ENCODE data around the gene LANCL2.

Gene LANCL2

DNA sequence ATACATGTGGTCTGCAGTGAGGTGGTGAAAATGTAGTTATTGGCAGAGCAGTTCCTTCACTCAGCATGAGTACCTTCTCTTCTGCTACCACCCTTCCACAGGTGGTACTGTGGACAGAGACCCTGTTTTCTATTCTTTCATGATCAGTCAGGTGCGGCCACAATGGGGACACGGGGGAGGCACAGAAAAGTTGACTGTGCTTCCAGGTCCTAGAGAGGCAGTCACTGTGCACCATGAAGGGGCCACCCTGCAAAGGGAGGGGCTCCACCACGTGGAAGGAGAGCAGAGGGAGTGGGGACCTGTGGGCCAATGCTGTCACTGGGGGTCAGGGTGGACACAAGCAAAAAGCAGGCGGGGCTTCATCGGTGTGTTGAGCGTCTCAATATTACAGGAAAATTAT, 3.6 kb upstream of the LANCL2 start:
- no peak for DNase-seq (ENCODE audit: low read depth in 2 of 2)

DNA sequence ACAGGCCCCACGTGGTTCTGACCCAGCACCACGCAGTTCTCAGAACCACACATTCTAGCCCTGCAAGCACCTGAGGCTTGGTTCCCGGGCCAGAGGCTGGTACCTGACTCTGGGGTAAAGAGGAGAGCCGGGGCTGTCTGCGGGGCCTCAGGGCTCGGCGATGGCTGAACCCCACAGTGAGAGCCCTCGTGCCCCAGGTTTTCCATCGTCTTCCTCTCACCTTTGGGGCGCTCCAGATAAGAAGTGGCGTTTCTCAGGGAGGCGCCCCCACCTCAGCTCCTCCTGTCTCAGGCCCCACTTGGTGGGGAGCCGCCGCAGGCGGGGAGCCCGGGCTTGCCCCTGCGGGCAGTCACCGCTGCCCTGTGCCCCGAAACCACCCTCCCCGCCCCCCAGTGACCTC, 2.2 kb upstream of the LANCL2 start:
- no peak for DNase-seq (ENCODE audit: low read depth in 2 of 2)

- no peak for DNase-seq (ENCODE audit: low read depth in 2 of 2)
Measured at GRCh38 chr7:55363386-55364170, 1.6 kb upstream of the LANCL2 start.

DNA sequence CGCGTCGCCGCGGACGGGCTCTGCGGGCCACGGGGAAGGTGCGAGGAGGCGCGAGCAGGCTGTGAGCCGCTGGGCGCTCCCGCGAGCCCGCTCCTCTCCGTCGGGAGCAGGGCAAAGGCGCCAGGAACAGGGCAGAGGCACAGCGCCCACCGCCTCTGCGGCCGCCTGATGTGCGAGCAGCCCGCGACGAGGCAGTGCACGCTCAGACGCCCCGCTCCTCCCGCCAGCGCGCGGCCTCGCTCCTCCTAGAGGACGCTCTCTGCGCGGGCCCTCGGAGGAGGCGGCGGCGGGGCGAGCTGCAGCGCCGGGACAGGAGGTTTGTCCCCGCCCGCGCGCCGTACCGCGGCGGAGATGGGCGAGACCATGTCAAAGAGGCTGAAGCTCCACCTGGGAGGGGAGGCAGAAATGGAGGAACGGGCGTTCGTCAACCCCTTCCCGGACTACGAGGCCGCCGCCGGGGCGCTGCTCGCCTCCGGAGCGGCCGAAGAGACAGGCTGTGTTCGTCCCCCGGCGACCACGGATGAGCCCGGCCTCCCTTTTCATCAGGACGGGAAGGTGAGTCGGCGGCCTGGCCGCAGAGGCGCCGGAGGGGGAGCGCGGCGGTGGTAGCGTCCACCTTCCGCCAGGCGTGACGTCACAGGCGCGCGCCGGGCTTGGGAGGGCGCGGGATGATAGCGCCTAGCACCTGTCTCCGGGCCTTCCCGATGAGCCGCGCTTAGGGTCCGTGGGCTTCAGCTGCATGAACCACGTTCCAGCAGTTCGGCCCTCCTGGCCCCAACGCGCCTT, 731 bp downstream of the LANCL2 start:
- peak; percentile 88 to 91 for DNase-seq (ENCODE audit: low read depth in 2 of 2)

GRCh38 chr7:55366461-55367070, 1.4 kb downstream of the LANCL2 start:
- DNase-seq (ENCODE audit: low read depth in 2 of 2) = no peak

DNA sequence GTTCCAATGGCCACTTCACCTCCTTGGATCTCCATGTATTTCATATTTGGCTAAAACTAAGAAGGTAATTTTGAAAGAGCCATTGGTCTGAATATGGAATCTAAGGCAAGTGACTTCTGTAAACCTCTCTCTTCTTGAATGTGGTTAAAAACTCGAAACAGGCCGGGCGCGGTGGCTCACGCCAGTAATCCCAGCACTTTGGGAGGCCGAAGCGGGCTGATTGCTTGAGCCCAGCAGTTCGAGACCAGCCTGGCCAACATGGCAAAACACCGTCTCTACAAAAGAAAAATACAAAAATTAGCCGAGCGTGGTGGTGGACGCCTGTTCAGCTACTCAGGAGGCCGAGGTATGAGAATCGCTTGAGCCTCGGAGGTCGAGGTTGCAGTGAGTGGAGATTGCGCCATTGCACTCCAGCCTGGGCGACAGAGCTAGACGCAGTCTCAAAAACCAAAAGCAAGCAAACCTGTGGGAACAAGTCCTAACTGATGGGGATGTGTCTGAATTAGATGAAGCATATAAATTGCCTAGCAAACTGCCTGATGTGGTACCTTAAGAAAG, 2.2 kb downstream of the LANCL2 start:
- DNase-seq (ENCODE audit: low read depth in 2 of 2) = no peak

- no peak for DNase-seq (ENCODE audit: low read depth in 2 of 2)
Measured at GRCh38 chr7:55369427-55370400, 4.6 kb downstream of the LANCL2 start.

DNA sequence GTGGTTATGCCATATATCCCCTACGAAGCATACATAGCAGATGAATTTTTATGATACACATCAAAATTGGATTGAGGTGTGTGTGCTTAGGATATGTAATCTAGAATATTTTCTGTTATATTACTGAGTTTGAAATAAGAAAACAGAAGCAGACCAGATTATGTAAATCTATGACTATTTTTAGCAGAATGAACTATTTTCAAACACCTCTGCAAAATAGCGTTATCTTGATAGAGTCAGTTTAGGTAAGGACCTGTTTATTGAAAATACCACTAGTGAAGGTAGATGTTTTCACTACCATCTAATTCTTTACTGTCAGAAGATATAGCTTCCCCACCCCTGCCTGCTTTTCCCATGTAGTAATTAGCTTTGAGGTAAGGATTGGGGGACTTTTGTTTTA, 9.1 kb downstream of the LANCL2 start:
- no peak for DNase-seq (ENCODE audit: low read depth in 2 of 2)

- no peak for DNase-seq (ENCODE audit: low read depth in 2 of 2)
Measured at GRCh38 chr7:55375237-55375636, 10.1 kb downstream of the LANCL2 start.

DNA sequence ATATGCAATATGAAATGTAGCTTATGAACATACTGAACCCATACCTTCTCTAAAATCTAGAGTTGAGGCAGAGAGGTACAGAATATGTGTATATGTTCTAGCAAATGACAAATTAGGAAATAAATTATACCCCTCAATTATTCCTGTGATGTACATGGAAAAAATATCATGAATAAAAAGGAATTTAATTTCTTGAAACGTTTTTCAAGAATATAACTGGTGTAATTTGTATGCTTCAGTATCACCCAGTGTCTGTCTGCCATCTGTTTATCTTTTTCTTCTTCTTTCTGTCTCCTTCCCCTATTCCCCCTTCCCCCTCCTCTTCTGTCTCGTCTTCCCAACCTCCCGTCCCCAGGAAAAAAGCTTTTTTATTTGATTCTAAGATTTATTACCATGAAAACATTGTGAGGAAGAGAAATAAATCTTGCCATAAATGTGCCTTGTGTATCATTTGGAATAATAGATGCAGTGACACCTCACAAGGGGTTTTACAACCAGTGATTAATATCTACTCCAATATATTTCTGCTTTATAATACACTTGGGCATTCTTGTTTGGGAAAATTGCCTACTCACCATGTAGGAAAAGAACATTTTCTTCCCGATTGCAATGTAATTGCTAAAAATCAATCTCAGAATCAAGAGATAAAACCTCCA, 12.2 kb downstream of the LANCL2 start:
- DNase-seq (ENCODE audit: low read depth in 2 of 2) = no peak

DNA sequence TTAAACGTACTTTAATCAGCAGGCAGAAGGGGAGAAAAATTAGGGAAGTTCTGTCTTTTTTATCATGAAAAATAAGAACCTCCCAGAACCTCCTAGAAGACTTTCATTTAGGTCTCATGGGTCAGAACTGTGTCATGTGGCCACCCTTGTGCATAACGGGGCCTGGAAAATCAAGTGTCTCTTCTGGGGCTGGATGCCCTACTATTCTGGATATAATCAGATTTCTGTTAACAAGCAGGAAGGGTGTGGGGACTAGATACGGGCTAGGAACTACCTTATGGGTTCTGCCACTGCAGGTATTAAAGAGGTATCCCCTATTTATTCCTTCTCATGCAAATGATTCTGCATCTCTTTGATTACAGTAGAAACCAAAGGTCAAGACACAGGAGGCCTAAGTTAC, 14.1 kb downstream of the LANCL2 start:
- no peak for DNase-seq (ENCODE audit: low read depth in 2 of 2)

DNA sequence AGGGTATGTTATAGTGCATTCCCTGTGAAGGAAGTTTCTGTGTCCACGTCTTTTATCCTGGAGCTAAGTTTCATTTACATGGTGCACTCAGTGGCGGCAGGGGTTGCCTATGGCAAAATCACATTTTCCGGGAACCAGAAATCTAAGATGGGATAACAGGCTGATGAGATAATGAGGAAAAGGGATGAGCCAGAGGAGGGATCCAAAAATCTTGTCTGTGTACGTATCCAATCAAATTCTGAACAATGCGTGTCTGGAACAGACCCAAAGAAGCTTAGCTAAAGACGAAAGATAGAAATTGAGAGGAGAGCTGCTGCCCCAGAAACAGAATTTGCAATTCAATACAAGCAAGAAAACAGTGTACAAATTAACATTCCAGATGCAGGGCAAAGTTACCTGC, 16.1 kb downstream of the LANCL2 start:
- DNase-seq (ENCODE audit: low read depth in 2 of 2) = no peak

DNA sequence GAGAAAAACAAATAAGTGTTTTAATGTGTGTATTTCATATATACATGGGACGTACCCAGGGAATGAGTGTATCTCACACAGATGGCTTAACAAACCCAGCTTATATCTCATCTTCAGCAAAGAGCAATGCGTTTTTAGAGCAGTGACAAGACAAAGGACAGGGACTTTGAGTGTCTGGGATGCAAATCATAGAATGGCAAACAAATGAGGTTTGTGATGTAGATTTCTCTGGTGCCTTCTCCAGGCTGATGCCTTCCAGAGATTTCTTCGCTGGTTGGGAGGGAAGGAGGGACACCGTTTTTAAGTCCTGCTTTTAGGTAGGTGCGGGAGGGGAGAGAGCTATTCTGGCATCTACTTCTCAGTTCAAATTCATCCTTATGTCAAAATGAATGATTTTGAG, 16.6 kb downstream of the LANCL2 start:
- no peak for DNase-seq (ENCODE audit: low read depth in 2 of 2)

DNA sequence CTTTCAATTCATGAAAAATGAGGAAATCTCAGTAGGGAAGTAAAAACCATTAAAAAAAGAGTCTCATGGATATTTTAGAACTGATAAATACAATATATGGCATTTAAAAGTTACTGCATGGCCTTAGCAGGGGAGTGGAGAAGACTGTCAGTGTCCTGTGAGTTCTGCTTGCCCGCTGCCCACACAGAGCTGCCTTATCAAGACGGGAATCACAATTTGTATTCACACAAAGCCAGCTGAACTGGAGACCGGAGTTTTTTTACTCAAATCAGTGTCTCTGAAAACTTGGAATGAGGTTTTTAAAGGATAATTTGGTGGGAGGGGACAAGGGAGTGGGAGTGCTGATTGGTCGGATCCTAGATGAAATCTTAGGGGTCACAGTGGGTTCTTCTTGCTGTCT, 17.1 kb downstream of the LANCL2 start:
- DNase-seq (ENCODE audit: low read depth in 2 of 2) = no peak

DNA sequence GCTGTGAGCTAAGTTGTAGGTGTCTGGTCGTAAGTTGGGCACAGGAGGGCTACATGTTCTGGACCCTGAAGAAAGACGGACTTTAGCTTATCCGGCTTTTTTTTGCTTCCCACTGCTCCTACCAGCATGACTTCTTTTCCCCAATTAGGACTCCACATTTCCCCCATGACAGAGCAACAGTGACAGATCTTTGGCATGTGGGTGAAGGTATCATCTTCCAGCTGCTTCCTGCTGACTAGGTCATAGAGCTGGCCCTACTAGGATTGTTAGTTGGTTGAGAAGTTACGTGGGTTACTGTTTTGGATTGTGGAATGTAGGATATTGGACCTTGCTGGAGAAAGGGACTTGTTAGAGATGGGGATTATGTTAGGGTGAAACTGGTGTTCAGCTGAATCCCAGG, 21.4 kb downstream of the LANCL2 start:
- no peak for DNase-seq (ENCODE audit: low read depth in 2 of 2)

DNA sequence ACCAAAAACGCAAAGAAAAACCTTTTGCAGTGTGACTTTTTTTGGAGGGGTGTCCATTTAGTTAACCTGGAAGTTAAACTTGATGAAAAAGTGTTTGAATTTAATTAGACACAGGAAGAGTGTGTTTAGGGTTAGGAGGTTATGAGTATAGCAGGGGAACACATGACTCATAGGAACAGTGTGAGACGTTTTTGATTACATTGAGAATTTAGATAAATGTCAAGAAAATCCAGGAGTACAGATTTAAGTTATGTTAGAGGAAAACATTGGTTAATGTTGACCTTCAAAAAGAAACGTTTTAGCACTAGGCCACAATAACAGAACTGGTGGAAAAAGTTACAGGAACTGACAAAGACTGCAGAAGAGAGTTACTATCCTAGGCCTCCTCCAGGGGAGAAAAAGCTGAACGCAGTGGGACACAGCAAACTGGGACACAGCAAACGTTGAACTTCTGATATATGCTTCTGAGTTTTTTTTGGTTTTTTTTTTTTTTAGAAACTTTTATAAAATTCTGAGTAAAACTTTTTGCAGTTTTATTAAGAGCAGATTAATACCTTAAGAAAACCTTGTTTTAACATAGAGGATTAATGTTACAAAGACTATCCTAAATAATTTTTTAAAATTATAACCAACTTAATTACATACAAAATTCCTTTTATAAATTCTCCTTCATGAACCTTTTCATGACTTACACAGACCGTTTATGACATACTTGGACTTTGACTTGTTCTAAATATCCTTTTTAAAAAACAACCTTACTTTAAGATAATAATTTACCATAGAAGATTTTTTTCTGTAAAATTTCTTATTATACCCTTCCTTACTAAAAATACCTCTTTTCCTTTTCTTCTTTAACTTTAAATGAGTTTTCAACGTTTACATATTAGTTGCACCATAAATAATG, 22.2 kb downstream of the LANCL2 start:
- no peak for DNase-seq (ENCODE audit: low read depth in 2 of 2)

DNA sequence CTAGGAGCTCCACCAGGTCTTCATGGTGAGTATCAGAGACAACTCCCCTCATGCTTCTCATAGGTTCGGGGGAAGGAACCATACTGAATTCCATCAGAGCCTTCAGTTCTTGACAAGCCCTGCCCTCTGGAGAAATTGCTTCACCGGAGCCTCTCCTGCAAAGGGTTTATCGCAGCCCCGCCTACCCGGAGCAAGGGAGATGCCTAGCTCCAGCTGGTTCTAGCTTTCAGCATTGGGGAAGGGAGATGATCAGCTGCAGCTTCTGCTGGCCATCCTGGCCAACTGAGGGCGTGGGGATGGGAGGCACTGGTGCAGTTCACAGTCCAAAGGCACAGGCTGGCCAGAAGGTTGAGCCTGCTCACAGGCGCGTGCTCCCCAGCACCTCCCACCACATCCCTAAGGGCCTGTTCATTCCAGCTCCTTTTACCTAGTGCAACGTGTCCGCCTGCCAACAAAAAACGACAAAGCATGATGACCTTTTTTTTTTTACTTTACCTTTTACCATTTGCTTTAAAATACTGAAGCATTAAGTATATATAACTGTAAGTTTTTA, 31.2 kb downstream of the LANCL2 start:
- no peak for DNase-seq (ENCODE audit: low read depth in 2 of 2)

DNA sequence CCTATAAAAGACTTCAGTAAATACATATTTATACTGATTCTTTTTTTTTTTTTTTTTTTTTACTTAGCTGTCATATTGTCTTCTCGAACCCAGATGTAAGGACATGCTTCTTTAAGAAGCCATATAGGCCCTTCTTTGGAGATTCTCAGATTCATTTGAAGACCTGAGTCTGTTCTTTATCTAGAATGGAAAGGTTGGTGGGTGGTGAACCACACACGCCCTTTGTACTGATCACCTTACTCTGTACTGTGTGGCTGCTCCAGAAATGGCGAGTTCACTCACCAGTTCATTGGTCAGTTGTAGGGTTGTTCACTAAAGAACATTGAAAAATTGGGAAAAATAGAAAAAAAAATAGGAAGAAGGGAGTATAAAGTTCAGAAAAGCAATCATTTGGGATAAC, 32.5 kb downstream of the LANCL2 start:
- DNase-seq (ENCODE audit: low read depth in 2 of 2) = no peak

GRCh38 chr7:55400191-55400590, 35.1 kb downstream of the LANCL2 start:
- no peak for DNase-seq (ENCODE audit: low read depth in 2 of 2)
